ENCODE data around the gene ARAP1. TPM values are rescaled to one million over a fixed set of nuclear protein-coding genes. Genes with fewer than 3 reads are reported as not detected.

The ARAP1 gene
- total RNA-seq, 1 experiment from 2014 or later = 76.1 TPM

DNA sequence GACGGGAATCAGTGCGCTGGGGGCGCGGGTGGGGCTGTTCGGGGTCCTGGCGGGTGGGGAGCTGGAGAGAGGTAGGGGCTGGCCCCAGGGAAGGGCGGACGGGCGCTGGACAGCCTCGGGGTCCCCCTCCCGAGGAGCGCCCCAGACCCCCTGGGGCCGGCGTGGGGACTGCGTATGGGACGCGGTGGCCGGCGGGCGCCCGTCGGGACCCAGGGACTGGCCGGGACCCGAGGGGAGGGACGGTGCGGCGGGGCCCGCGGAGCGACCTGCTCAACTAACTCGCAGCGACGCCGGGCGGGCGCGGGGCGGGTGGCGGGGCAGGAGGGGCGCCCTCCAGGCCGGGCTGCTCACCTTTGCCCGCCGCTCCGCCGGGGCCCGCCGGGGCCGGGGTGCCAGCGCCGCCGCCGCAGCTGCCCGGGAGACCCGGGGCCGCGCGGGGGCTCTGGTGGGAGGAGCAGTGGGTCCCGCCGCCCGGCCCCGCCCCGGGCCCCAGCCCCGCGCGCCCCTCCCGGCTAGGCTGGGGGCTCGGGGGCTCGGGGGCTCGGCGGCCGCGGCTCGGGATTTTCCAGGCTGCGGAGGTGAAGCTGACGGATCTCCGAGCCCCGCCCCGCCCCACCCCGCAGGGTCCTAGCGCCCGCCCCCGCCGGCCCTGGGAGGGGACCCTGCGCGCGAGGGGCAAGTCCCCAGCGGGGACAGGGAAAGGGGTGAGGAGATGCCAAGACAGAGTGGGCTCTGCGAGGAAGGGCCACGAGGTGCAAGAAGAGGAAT, 29.3 kb upstream of the ARAP1 start:
- Histone ChIP-seq H4K20me1 (ENCODE audit: insufficient read depth, low read depth, low read length) (no peaks in the 10 kb centered on the region), H3K4me1 (ENCODE audit: low read length) (peaks cover 3% of the 10 kb centered on the region; the same call in 1 of the 2 replicates), H3K9me3 (ENCODE audit: low read length) (no peaks in the 10 kb centered on the region), H3K36me3 (ENCODE audit: insufficient read depth, low read length) (no peaks in the 10 kb centered on the region), H2AFZ (ENCODE audit: low read length) (no peak overlapping the region), H3K79me2 (ENCODE audit: low read length) (no peaks in the 10 kb centered on the region), H3K9me2 (replicated peaks; ENCODE audit: insufficient read depth, low read length) (no peaks in the 10 kb centered on the region), H3K27me3 (ENCODE audit: low read length) (no peaks in the 10 kb centered on the region), H3K27ac (ENCODE audit: low read length) (no peak overlapping the region), H3K4me2 (ENCODE audit: low read depth, low read length, poor library complexity, severe bottlenecking) (peak overlapping the region; percentile 42), H3K9ac (ENCODE audit: low read length) (no peak overlapping the region), H3K4me3 (ENCODE audit: low read length) (peak overlapping the region; percentile 44; the same call in 1 of the 2 replicates)
- DNase-seq = no peak

DNA sequence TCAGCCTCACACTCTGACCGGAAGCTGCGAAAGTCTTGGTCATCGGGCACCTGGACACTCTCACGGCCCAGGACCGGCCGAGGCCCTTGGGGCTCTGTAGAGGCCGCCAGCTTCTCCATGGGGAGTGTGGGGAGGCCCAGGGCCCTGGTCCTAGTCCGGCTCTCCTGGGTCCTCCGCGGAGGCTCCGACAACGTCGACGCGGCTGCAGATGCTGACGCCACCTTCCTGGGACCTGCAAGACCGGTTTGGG, 28.8 kb upstream of the ARAP1 start:
- H3K4me2 ChIP-seq (ENCODE audit: low read depth, low read length, poor library complexity, severe bottlenecking) = peak overlapping the region; percentile 42
- H3K4me1 ChIP-seq (ENCODE audit: low read length) = peaks cover 3% of the 10 kb centered on the region; the same call in 1 of the 2 replicates
- no peak overlapping the region for H2AFZ ChIP-seq (ENCODE audit: low read length)
- H3K27ac ChIP-seq (ENCODE audit: low read length) = no peak overlapping the region
- no peaks in the 10 kb centered on the region for H3K9me2 ChIP-seq (replicated peaks; ENCODE audit: insufficient read depth, low read length)
- H3K4me3 ChIP-seq (ENCODE audit: low read length) = peak overlapping the region; percentile 44; the same call in 1 of the 2 replicates
- no peaks in the 10 kb centered on the region for H3K36me3 ChIP-seq (ENCODE audit: insufficient read depth, low read length)
- H3K27me3 ChIP-seq (ENCODE audit: low read length) = no peaks in the 10 kb centered on the region
- H4K20me1 ChIP-seq (ENCODE audit: insufficient read depth, low read depth, low read length) = no peaks in the 10 kb centered on the region
- no peaks in the 10 kb centered on the region for H3K9me3 ChIP-seq (ENCODE audit: low read length)
- H3K9ac ChIP-seq (ENCODE audit: low read length) = no peak overlapping the region
- no peaks in the 10 kb centered on the region for H3K79me2 ChIP-seq (ENCODE audit: low read length)
- DNase-seq = no peak

DNA sequence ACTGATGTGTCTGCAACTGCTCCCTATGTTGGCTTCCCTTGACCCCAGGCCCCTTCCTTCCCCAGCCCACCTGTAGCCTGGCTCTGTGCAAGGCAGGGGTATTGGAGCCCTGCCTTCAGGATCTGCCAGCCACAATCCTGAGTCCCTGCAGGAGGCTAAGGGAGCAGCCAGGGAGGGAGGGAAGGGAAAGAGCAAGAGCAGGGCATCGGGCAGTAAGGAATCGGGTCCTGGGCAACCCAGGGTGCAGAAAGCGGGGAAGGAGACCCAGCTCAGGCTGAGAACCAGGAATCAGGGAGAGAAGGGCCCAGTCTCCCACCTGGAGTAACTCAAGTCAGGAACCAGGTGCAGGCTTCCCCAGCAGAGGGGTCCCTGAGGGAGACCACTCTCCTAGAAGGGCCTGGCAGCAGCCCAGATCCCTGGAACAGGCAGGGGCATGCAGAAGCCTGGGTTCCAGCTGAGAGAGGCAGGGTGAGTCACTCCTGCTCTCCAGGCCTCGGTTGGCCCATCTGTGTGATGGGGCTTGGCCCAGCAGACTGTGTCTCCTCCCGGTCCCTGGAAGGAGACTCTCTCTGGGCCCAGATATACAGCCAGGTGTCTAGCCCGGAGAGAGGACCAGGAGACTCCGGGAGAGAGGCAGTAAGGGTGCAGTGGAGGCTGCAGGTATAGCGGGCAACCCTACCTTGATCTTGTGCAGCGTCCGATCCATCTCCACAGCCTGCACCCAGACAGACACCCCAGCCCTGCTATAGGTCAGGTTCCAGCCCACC, 28.3 kb upstream of the ARAP1 start:
- Histone ChIP-seq H3K79me2 (ENCODE audit: low read length) (no peaks in the 10 kb centered on the region), H3K36me3 (ENCODE audit: insufficient read depth, low read length) (no peaks in the 10 kb centered on the region), H3K9me2 (replicated peaks; ENCODE audit: insufficient read depth, low read length) (no peaks in the 10 kb centered on the region), H2AFZ (ENCODE audit: low read length) (no peak overlapping the region), H3K9me3 (ENCODE audit: low read length) (no peaks in the 10 kb centered on the region), H3K9ac (ENCODE audit: low read length) (no peak overlapping the region), H3K27me3 (ENCODE audit: low read length) (no peaks in the 10 kb centered on the region), H3K27ac (ENCODE audit: low read length) (no peak overlapping the region), H4K20me1 (ENCODE audit: insufficient read depth, low read depth, low read length) (no peaks in the 10 kb centered on the region), H3K4me2 (ENCODE audit: low read depth, low read length, poor library complexity, severe bottlenecking) (no peak overlapping the region), H3K4me1 (ENCODE audit: low read length) (peaks cover 3% of the 10 kb centered on the region; the same call in 1 of the 2 replicates), H3K4me3 (ENCODE audit: low read length) (no peak overlapping the region)
- DNase-seq = no peak

DNA sequence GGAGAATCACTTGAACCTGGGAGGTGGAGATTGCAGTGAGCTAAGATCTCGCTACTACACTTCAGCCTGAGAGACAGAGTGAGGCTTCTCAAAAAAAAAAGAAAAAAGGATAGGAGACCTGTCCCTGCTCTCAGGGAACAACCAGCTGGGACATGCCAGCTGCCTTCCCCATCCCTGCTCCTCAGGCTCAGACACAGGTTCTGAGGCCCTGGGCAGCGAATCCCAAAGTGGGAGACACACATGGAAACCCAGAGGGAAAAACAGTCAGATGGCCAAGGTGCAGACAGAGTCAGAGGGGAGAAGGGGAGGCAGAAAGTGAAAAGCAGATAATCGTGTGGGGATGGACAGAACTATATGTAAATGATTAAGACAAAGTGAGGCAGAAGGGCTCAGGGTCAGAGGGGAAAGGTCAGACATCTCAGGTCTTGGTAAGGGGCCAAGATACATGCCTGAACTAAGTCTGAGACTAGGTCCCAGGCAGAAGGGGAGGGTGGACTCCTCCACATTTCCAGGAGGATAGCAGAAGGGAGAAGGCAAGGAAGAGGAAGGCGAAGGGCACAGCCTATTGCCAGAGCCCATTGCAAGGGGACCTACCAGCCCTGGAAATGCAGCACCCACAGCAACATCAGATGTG, 27.4 kb upstream of the ARAP1 start:
- Histone ChIP-seq H3K9ac (ENCODE audit: low read length) (no peak overlapping the region), H3K4me1 (ENCODE audit: low read length) (peaks cover 3% of the 10 kb centered on the region; the same call in 1 of the 2 replicates), H2AFZ (ENCODE audit: low read length) (no peak overlapping the region), H3K9me3 (ENCODE audit: low read length) (no peaks in the 10 kb centered on the region), H3K4me2 (ENCODE audit: low read depth, low read length, poor library complexity, severe bottlenecking) (no peak overlapping the region), H3K27ac (ENCODE audit: low read length) (no peak overlapping the region), H3K36me3 (ENCODE audit: insufficient read depth, low read length) (no peaks in the 10 kb centered on the region), H4K20me1 (ENCODE audit: insufficient read depth, low read depth, low read length) (no peaks in the 10 kb centered on the region), H3K4me3 (ENCODE audit: low read length) (no peak overlapping the region), H3K79me2 (ENCODE audit: low read length) (no peaks in the 10 kb centered on the region), H3K27me3 (ENCODE audit: low read length) (no peaks in the 10 kb centered on the region), H3K9me2 (replicated peaks; ENCODE audit: insufficient read depth, low read length) (no peaks in the 10 kb centered on the region)
- DNase-seq = no peak

DNA sequence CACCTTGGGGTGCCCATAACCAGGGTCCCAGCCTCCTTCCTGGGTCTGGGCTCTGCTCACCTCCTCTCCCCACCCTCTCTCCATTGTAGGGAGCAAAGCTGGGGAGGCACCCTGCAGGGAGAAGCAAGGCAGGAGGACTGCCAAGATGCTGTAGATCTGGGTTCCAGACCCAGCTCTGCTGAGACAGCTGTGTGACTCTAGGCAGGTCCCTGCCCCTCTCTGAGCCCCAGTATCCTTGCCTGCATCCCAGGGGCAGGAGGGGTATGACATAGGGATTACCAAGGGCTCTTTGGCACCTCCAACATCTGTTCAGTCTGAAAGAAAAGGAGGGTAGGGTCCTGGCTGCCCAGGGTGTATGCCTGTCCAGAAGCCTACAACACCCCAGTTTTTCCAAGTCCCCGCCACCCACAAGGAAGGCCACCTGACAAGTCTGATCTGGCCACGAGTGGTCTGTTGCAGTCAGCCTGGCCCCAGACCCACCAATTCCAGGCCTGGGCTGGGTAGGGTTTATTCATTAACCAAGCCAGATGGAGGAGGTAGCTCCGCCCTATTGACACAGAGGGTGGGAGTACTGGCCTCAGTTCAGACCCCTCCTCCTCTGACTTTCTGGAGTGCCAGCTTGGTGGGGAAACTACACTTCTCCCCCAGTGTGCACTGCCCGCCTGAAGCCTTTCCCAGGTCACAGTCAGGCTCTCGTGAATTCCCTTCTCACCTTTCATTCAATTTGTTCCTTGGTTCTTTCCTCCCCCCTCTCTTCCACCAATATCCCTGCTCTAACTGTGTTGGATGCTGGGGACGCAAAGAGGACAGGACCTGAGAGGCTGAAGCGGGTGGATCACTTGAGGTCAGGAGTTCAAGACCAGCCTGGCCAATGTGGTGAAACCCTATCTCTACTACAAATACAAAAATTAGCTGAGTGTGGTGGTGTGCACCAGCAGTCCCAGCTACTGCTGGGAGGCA, 26.6 kb upstream of the ARAP1 start:
- H3K36me3 ChIP-seq (ENCODE audit: insufficient read depth, low read length) = no peaks in the 10 kb centered on the region
- no peak overlapping the region for H3K4me3 ChIP-seq (ENCODE audit: low read length)
- no peak for DNase-seq
- no peaks in the 10 kb centered on the region for H3K9me3 ChIP-seq (ENCODE audit: low read length)
- no peaks in the 10 kb centered on the region for H3K79me2 ChIP-seq (ENCODE audit: low read length)
- H3K4me1 ChIP-seq (ENCODE audit: low read length) = peaks cover 3% of the 10 kb centered on the region; the same call in 1 of the 2 replicates
- no peak overlapping the region for H3K27ac ChIP-seq (ENCODE audit: low read length)
- no peaks in the 10 kb centered on the region for H3K27me3 ChIP-seq (ENCODE audit: low read length)
- no peak overlapping the region for H3K9ac ChIP-seq (ENCODE audit: low read length)
- H3K9me2 ChIP-seq (replicated peaks; ENCODE audit: insufficient read depth, low read length) = no peaks in the 10 kb centered on the region
- H2AFZ ChIP-seq (ENCODE audit: low read length) = no peak overlapping the region
- H3K4me2 ChIP-seq (ENCODE audit: low read depth, low read length, poor library complexity, severe bottlenecking) = no peak overlapping the region
- no peaks in the 10 kb centered on the region for H4K20me1 ChIP-seq (ENCODE audit: insufficient read depth, low read depth, low read length)

DNA sequence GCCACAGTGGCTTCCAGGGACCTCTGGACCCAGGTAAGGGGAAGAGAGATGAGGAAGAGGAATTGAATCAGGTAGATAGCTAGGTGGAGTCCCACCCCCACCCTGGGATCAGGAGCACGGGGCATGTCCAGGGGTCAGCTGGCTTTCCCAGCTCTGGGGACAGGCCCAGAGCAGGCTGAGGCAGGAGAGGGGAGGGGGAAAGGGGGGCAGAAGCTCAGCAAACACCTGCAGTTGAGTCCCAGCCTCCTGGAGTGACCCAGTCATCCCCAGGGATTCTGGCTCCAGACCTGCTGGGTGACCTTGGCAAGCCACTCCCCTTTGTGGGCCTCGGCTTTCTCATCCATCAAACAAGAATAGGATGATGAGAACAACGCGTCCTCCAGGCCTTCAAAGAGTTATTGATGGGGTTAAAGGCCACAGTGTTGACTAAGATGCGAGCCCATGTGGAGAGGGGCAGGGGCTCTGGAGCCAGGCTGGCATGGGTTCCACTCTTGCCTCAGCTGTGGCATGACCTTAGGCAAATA, 25.6 kb upstream of the ARAP1 start:
- H3K36me3 ChIP-seq (ENCODE audit: insufficient read depth, low read length) = no peaks in the 10 kb centered on the region
- H3K4me2 ChIP-seq (ENCODE audit: low read depth, low read length, poor library complexity, severe bottlenecking) = no peak overlapping the region

DNA sequence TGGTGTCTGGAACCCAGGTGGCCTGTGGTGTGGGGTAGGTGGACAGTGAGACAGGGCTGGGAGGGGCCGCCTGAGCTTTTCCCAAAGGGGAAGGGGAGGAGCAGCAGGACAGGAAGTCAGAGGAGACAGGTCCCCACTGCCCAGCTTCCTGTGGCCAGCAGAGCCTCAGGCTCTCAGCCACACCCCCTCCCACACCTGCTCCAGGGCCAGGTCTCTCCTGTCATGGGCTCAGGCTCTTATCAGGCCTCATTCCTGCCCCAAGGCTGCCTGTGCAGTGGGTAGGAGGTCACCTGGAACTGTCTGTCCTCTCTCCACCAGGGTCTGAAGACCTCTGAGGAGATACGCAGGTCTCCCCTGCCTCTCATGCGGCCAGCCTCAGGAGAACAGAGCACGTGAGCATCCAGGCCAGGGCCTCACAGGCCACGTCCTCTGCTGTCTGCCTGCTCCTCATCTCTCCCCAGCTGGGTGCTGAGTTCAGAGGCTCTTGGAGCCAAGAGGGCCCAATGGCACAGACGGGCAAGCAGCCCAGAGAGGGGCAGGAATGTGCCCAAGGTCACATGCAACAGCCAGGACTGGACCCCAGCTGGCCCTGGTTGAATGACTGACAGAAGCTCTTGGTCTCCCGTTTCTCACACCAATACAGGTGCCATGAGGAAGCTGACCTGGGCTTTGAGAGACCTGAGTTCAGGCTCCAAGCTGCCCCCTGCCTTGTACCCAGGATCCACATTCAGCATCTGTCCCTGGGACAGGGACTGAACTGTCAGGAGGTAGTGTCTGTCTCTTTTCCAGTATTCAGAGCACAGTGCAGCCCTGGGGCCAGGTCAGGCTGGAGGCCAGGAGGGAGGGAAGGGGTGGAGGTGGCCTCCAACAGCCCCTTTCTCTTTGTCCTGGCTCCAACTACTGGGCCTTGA, 24.9 kb upstream of the ARAP1 start:
- H4K20me1 ChIP-seq (ENCODE audit: insufficient read depth, low read depth, low read length) = no peaks in the 10 kb centered on the region
- no peak overlapping the region for H3K4me2 ChIP-seq (ENCODE audit: low read depth, low read length, poor library complexity, severe bottlenecking)
- no peaks in the 10 kb centered on the region for H3K36me3 ChIP-seq (ENCODE audit: insufficient read depth, low read length)
- no peak overlapping the region for H3K27ac ChIP-seq (ENCODE audit: low read length)
- no peaks in the 10 kb centered on the region for H3K27me3 ChIP-seq (ENCODE audit: low read length)
- H3K9me2 ChIP-seq (replicated peaks; ENCODE audit: insufficient read depth, low read length) = no peaks in the 10 kb centered on the region
- H3K79me2 ChIP-seq (ENCODE audit: low read length) = no peaks in the 10 kb centered on the region
- H3K9ac ChIP-seq (ENCODE audit: low read length) = no peak overlapping the region
- no peak overlapping the region for H2AFZ ChIP-seq (ENCODE audit: low read length)
- no peak for DNase-seq
- H3K4me3 ChIP-seq (ENCODE audit: low read length) = no peak overlapping the region
- H3K9me3 ChIP-seq (ENCODE audit: low read length) = no peaks in the 10 kb centered on the region
- peaks cover 3% of the 10 kb centered on the region; the same call in 1 of the 2 replicates for H3K4me1 ChIP-seq (ENCODE audit: low read length)

More for the DNA sequence above, 25.6 kb upstream of the ARAP1 start:
- H2AFZ ChIP-seq (ENCODE audit: low read length) = no peak overlapping the region
- H3K27me3 ChIP-seq (ENCODE audit: low read length) = no peaks in the 10 kb centered on the region
- no peak overlapping the region for H3K27ac ChIP-seq (ENCODE audit: low read length)
- H3K9me3 ChIP-seq (ENCODE audit: low read length) = no peaks in the 10 kb centered on the region
- peaks cover 3% of the 10 kb centered on the region; the same call in 1 of the 2 replicates for H3K4me1 ChIP-seq (ENCODE audit: low read length)
- no peaks in the 10 kb centered on the region for H3K9me2 ChIP-seq (replicated peaks; ENCODE audit: insufficient read depth, low read length)
- DNase-seq = no peak
- H3K79me2 ChIP-seq (ENCODE audit: low read length) = no peaks in the 10 kb centered on the region
- no peak overlapping the region for H3K4me3 ChIP-seq (ENCODE audit: low read length)
- no peak overlapping the region for H3K9ac ChIP-seq (ENCODE audit: low read length)
- no peaks in the 10 kb centered on the region for H4K20me1 ChIP-seq (ENCODE audit: insufficient read depth, low read depth, low read length)
